K562 (cell line): ENCODE data around the gene PGPEP1. TPM values are rescaled to one million over a fixed set of nuclear protein-coding genes. Genes with fewer than 3 reads are reported as not detected.

Source experiments
- BRD9 ChIP-seq: fragments of 450-650 bp; IDR thresholded peaks from 2 replicates; pipeline ENCODE4 v1.6.1; 2018; ENCODE audit warnings: low read depth; ENCODE audit not compliant: partially characterized antibody
- CCNT2 ChIP-seq: IDR thresholded peaks from 2 replicates; pipeline ENCODE4 v1.6.1; 2011; ENCODE audit warnings: borderline replicate concordance, low read depth, mild to moderate bottlenecking, moderate library complexity, mixed read lengths, low read length; ENCODE audit not compliant: insufficient read length; ENCODE audit errors: extremely low read depth
- CEBPG ChIP-seq, 3 experiments: fragments of 200-800 bp in 1 of 3; sonication (Bioruptor generic) in 1 of 3; sonication (generic) in 1 of 3; formaldehyde crosslinking in 1 of 3; IDR thresholded peaks in 2 of 3; conservative IDR thresholded peaks in 1 of 3; 2 replicates each; pipeline versions ENCODE4 v1.6.1 to v1.8.0; 2016 to 2022; ENCODE audit warnings: missing compliant biosample characterization in 2 of 3, missing genetic modification characterization in 2 of 3, mild to moderate bottlenecking in 1 of 3, missing genetic modification reagents in 1 of 3
- ETV1 ChIP-seq: fragments of 450-650 bp; conservative IDR thresholded peaks from 2 replicates; pipeline ENCODE4 v1.6.1; 2016; ENCODE audit warnings: missing genetic modification characterization, control low read depth, low read depth, missing compliant biosample characterization
- KAT8 ChIP-seq: fragments of 450-650 bp; IDR thresholded peaks from 2 replicates; pipeline ENCODE4 v1.6.1; 2016; ENCODE audit warnings: low read depth, mild to moderate bottlenecking
- NCOR1 ChIP-seq: fragments of 450-650 bp; IDR thresholded peaks from 2 replicates; pipeline ENCODE4 v1.6.1; 2016; ENCODE audit warnings: mild to moderate bottlenecking, moderate library complexity
- NR4A1 ChIP-seq, 2 experiments: fragments of 250-450 bp in 1 of 2; fragments of 450-650 bp in 1 of 2; sonication (Bioruptor Pico) in 1 of 2; IDR thresholded peaks; 2 replicates each; pipeline versions ENCODE4 v1.4.0 to v1.6.1; 2016 to 2020; ENCODE audit warnings: mild to moderate bottlenecking in 2 of 2, missing compliant biosample characterization in 1 of 2, missing genetic modification characterization in 1 of 2, moderate library complexity in 1 of 2
- PML ChIP-seq: IDR thresholded peaks from 2 replicates; pipeline ENCODE4 v1.6.1; 2012; ENCODE audit warnings: low read length, inconsistent platforms
- POLR2B ChIP-seq: fragments of 450-650 bp; IDR thresholded peaks from 2 replicates; pipeline ENCODE4 v1.6.1; 2018; ENCODE audit warnings: low read depth; ENCODE audit not compliant: partially characterized antibody
- ZBTB12 ChIP-seq: fragments of 250-450 bp; sonication (Bioruptor Pico); IDR thresholded peaks from 2 replicates; pipeline ENCODE4 v1.4.0; 2020
- ZBTB9 ChIP-seq: fragments of 450-650 bp; formaldehyde crosslinking; IDR thresholded peaks from 2 replicates; pipeline ENCODE4 v1.4.0; 2020; ENCODE audit warnings: mild to moderate bottlenecking, moderate library complexity
- ZNF133 ChIP-seq: fragments of 250-450 bp; sonication (Bioruptor Pico); IDR thresholded peaks from 2 replicates; pipeline ENCODE4 v1.4.0; 2020; ENCODE audit warnings: mild to moderate bottlenecking
- ZNF57 ChIP-seq: fragments of 450-650 bp; formaldehyde crosslinking; IDR thresholded peaks from 2 replicates; pipeline ENCODE4 v1.4.0; 2020; ENCODE audit warnings: mild to moderate bottlenecking, moderate library complexity
- polyA plus RNA-seq, 8 experiments: library from polyadenylated mRNA; depleted of rRNA in 4 of 8; stranded (reverse) in 5 of 8; unstranded in 3 of 8; fragments of >200 nt; fragmentation: Nextera tagmentation in 2 of 8; fragmentation: Illumina TruSeq in 1 of 8; extraction: Ambion mirVana in 2 of 8; extraction: Trizol in 1 of 8; gene quantifications; 2 replicates each; pipeline versions ENCODE4 v1.2.1 to v1.2.3, GENCODE V29; 2011 to 2014; ENCODE audit warnings: inconsistent platforms in 1 of 8, missing spikeins in 1 of 8
- total RNA-seq, 7 experiments: library from RNA; depleted of rRNA in 6 of 7; stranded (reverse); fragments of >200 nt in 6 of 7; fragmentation: Illumina TruSeq in 2 of 7; extraction: Trizol in 2 of 7; gene quantifications; 2 replicates each; pipeline versions ENCODE4 v1.2.1 to v1.2.3, GENCODE V29; 2011 to 2021; ENCODE audit warnings: low replicate concordance in 1 of 7
- TF ChIP-seq, protein P1 (sequence below): fragments of 250-450 bp; sonication (Bioruptor Pico); IDR thresholded peaks from 2 replicates; pipeline ENCODE4 v1.4.0; 2020; ENCODE audit warnings: mild to moderate bottlenecking, moderate library complexity
- TF ChIP-seq, protein P2 (sequence below): IDR thresholded peaks from 2 replicates; pipeline ENCODE4 v1.6.1; 2011; ENCODE audit warnings: borderline replicate concordance, low read depth, mild to moderate bottlenecking, moderate library complexity, low read length; ENCODE audit not compliant: insufficient read depth, poor library complexity, severe bottlenecking
- TF ChIP-seq, protein P3 (sequence below): sonication (generic); IDR thresholded peaks from 2 replicates; pipeline ENCODE4 v1.6.1; 2016

PGPEP1 gene
- total and polyA plus RNA-seq, 9 of the 15 experiments (the other 6 are each of a cell fraction or from before 2014, with no cell fraction given), result 10.0 to 69.6 (median 33.5) TPM

GRCh38 chr19:18417250-18418028 lies 77.0 kb downstream of the PGPEP1 start (continued):
- TF ChIP-seq, protein P1, sequence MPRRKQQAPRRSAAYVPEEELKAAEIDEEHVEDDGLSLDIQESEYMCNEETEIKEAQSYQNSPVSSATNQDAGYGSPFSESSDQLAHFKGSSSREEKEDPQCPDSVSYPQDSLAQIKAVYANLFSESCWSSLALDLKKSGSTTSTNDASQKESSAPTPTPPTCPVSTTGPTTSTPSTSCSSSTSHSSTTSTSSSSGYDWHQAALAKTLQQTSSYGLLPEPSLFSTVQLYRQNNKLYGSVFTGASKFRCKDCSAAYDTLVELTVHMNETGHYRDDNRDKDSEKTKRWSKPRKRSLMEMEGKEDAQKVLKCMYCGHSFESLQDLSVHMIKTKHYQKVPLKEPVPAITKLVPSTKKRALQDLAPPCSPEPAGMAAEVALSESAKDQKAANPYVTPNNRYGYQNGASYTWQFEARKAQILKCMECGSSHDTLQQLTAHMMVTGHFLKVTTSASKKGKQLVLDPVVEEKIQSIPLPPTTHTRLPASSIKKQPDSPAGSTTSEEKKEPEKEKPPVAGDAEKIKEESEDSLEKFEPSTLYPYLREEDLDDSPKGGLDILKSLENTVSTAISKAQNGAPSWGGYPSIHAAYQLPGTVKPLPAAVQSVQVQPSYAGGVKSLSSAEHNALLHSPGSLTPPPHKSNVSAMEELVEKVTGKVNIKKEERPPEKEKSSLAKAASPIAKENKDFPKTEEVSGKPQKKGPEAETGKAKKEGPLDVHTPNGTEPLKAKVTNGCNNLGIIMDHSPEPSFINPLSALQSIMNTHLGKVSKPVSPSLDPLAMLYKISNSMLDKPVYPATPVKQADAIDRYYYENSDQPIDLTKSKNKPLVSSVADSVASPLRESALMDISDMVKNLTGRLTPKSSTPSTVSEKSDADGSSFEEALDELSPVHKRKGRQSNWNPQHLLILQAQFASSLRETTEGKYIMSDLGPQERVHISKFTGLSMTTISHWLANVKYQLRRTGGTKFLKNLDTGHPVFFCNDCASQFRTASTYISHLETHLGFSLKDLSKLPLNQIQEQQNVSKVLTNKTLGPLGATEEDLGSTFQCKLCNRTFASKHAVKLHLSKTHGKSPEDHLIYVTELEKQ (CRISPR knock-in tag), result peak; percentile 58; the same call in 1 of the 2 replicates
- TF ChIP-seq CEBPG (CRISPR knock-in tag; IDR thresholded peaks at IDR 0.05) (no peak), CEBPG (tag; conservative IDR thresholded peaks at IDR 0.05 in 1 of 2, IDR thresholded peaks at IDR 0.05 in 1 of 2) (no peak), BRD9 (peak; percentile 92), ZNF57 (CRISPR knock-in tag) (peak; percentile 61; the same call in 1 of the 2 replicates), CCNT2 (peak; percentile 84), ZNF133 (CRISPR knock-in tag) (no peak), ETV1 (tag) (peak; percentile 78), KAT8 (no peak), PML (no peak), POLR2B (peak; percentile 44), NR4A1 (CRISPR knock-in tag; IDR thresholded peaks at IDR 0.05) (0 out of 2 replicates have a peak, but pooled peaks have one; percentile 24), NR4A1 (tag; IDR thresholded peaks at IDR 0.05) (peak; percentile 28; the same call in 1 of the 2 replicates), ZBTB9 (CRISPR knock-in tag) (0 out of 2 replicates have a peak, but pooled peaks have one; percentile 27), NCOR1 (no peak; the same call in 1 of the 2 replicates), ZBTB12 (CRISPR knock-in tag) (0 out of 2 replicates have a peak, but pooled peaks have one; percentile 52)
- TF ChIP-seq, protein P2, sequence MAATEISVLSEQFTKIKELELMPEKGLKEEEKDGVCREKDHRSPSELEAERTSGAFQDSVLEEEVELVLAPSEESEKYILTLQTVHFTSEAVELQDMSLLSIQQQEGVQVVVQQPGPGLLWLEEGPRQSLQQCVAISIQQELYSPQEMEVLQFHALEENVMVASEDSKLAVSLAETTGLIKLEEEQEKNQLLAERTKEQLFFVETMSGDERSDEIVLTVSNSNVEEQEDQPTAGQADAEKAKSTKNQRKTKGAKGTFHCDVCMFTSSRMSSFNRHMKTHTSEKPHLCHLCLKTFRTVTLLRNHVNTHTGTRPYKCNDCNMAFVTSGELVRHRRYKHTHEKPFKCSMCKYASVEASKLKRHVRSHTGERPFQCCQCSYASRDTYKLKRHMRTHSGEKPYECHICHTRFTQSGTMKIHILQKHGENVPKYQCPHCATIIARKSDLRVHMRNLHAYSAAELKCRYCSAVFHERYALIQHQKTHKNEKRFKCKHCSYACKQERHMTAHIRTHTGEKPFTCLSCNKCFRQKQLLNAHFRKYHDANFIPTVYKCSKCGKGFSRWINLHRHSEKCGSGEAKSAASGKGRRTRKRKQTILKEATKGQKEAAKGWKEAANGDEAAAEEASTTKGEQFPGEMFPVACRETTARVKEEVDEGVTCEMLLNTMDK, result no peak
- TF ChIP-seq, protein P3, sequence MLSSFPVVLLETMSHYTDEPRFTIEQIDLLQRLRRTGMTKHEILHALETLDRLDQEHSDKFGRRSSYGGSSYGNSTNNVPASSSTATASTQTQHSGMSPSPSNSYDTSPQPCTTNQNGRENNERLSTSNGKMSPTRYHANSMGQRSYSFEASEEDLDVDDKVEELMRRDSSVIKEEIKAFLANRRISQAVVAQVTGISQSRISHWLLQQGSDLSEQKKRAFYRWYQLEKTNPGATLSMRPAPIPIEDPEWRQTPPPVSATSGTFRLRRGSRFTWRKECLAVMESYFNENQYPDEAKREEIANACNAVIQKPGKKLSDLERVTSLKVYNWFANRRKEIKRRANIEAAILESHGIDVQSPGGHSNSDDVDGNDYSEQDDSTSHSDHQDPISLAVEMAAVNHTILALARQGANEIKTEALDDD, result no peak
